ENCODE measurements around the gene LRCH3.

Gene LRCH3

GRCh38 chr3:197789309-197789708 is 1.7 kb upstream of the LRCH3 start:
- H3K4me3 ChIP-seq, result no peak overlapping the region

GRCh38 chr3:197790033-197790432 is 1.0 kb upstream of the LRCH3 start:
- peak overlapping the region in 1 of 21 experiments; percentile 97 for H3K27ac ChIP-seq

More at GRCh38 chr3:197789309-197789708, 1.7 kb upstream of the LRCH3 start:
- no peak overlapping the region for H3K27ac ChIP-seq

GRCh38 chr3:197791892-197792647 is 1.0 kb downstream of the LRCH3 start:
- peak overlapping the region; percentile 82 to 96 (median 90) for H3K4me3 ChIP-seq
- peak overlapping the region; percentile 93 to 100 (median 97) for H3K27ac ChIP-seq

More at GRCh38 chr3:197790033-197790432, 1.0 kb upstream of the LRCH3 start:
- no peak overlapping the region for H3K4me3 ChIP-seq

DNA sequence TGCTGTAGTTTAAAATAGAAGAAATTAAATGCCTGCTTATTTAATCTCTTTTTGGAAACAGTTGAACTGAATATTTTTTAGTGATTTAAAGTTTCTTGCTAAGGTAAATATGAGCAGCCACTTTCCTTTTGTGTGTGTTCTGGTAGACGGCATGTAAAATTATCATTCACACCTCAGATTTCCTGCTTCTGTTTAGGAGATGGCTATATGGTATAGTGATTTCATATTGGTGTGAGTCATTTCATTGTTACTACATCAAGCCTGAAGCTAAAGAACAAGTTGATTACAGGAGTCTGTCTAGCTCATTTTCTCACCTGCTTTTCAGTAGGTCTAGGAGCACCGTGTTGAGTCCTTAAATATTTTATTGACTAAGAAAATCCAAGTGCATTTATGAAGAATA is 2.2 kb downstream of the LRCH3 start:
- no peak overlapping the region for H3K4me3 ChIP-seq
- peak overlapping the region in 2 of 21 experiments; percentile 4 to 7 for H3K27ac ChIP-seq

- Histone ChIP-seq H3K27ac (peak overlapping the region in 1 of 21 experiments; percentile 7), H3K4me3 (no peak overlapping the region)
These were observed 3.1 kb downstream of the LRCH3 start for GRCh38 chr3:197794115-197794514.

GRCh38 chr3:197795200-197795599 is 4.1 kb downstream of the LRCH3 start:
- Histone ChIP-seq H3K4me3 (no peak overlapping the region), H3K27ac (no peak overlapping the region)

GRCh38 chr3:197796087-197796486 is 5.0 kb downstream of the LRCH3 start:
- Histone ChIP-seq H3K27ac (no peak overlapping the region), H3K4me3 (no peak overlapping the region)

GRCh38 chr3:197798863-197799262 is 7.8 kb downstream of the LRCH3 start:
- H3K4me3 ChIP-seq, result no peak overlapping the region
- no peak overlapping the region for H3K27ac ChIP-seq

GRCh38 chr3:197800379-197800778 is 9.3 kb downstream of the LRCH3 start:
- Histone ChIP-seq H3K4me3 (no peak overlapping the region), H3K27ac (no peak overlapping the region)

DNA sequence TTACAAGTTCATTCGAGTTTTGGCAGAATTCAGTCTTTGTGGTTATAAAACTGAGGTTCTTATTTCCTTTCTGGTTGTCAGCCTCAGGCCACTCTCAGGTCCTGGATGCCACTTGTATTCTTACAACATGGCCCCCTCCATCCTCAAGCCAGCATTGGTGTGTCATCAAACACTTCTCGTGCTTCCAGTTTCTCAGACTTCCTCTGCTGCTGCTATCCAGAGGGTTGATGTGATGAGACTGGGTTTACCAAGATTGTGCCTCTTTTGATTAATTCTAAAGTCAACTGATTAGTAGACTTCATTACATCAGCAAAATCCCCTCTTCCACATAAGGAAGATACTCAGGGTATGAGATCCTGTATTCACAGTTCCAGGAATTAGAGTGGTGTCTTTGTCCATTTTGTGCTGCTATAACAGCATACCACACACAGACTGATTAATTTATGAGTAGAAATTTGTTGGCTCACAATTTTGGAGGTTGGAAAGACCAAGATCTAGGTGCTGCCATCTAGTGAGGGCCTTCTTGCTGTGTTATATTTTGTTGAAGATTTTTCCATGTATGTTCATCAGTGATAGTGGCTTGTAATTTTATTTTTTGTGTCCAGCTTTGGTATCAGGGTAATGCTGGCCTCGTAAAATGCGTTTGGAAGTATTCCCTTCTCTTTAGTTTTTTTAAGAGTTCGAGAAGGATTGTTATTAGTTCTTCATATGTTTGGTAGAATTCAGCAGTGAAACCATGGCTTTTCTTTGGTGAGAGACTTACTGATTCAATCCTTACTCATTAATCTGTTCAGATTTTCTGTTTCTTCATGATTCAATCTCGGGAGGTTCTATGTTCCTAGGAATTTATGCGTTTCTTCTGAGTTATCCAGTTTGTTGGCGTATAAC is 11.1 kb downstream of the LRCH3 start:
- no peak overlapping the region for H3K4me3 ChIP-seq
- H3K27ac ChIP-seq, result peak overlapping the region in 2 of 21 experiments; percentile 11 to 38

- H3K27ac ChIP-seq, result no peak overlapping the region
These were observed 11.9 kb downstream of the LRCH3 start for GRCh38 chr3:197802779-197803459.

DNA sequence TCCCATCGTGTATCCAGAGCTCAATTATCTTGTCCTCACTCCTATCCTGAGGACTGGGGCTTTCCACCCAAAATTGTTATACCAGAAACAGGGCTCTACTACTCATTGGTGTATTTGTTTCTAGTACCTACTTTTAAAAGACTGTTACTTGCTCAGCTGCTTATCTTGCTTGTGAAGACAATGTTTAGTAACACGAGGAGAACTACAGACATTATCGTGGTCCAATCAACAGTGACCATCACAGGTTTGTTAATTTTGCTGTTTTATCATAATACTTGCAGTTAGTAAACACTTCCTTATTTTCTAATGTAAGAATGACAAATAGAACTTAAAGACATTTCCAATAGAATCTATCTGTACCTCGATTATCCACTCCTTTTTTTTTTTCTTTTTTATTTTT is 13.5 kb downstream of the LRCH3 start:
- Histone ChIP-seq H3K27ac (no peak overlapping the region), H3K4me3 (no peak overlapping the region)

More at GRCh38 chr3:197802779-197803459, 11.9 kb downstream of the LRCH3 start:
- no peak overlapping the region for H3K4me3 ChIP-seq

DNA sequence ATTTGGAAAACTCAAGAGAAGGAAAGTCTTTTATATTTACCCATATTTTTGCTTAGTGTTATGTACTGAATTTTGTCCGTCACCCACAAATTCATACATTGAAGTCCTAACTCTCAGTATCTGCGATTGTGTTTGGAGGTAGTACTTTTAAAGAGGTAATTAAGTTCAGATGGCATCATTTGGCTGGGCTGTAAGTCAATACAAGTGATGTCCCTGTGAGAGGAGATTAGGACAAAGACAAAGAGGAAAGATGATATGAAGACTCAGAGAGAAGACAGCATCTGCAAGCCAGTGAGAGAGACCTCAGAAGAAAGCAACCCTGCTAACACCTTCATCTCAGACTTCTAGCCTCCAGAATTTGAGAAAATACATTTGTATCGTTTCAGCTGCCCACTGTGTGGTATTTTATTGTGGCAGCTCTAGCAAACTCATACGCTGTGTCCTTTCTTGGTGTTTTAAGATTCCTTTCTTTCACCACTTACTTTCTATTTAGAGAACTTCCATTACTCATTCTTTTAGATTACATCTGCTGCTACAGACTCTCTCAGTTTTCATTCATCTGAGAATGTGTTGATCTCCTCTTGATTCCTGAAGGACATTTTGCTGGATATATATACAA is 17.0 kb downstream of the LRCH3 start:
- Histone ChIP-seq H3K27ac (peak overlapping the region in 7 of 21 experiments; percentile 9 to 63 (median 46)), H3K4me3 (no peak overlapping the region)

- Histone ChIP-seq H3K4me3 (no peak overlapping the region), H3K27ac (peak overlapping the region in 12 of 21 experiments; percentile 14 to 68 (median 42))
These were observed 18.4 kb downstream of the LRCH3 start for GRCh38 chr3:197809356-197810020.

GRCh38 chr3:197810901-197811300 is 19.8 kb downstream of the LRCH3 start:
- H3K27ac ChIP-seq, result peak overlapping the region in 4 of 21 experiments; percentile 14 to 68 (median 50)
- no peak overlapping the region for H3K4me3 ChIP-seq

GRCh38 chr3:197811343-197811742 is 20.3 kb downstream of the LRCH3 start:
- Histone ChIP-seq H3K4me3 (no peak overlapping the region), H3K27ac (peak overlapping the region in 4 of 21 experiments; percentile 8 to 44 (median 22))

- Histone ChIP-seq H3K4me3 (no peak overlapping the region), H3K27ac (no peak overlapping the region)
These were observed 23.3 kb downstream of the LRCH3 start for GRCh38 chr3:197814372-197814771.

GRCh38 chr3:197820550-197821335 is 29.7 kb downstream of the LRCH3 start:
- H3K4me3 ChIP-seq, result no peak overlapping the region
- H3K27ac ChIP-seq, result no peak overlapping the region

Data from skin epidermis (tissue), 12 donors.